NOMO-1 treated with DMSO at 0.1 percent for 48 hours (cell line): ENCODE results near the gene THAP8.
"Not testable (repeated sequence)": the region's sequence is repeated elsewhere in the genome, so short reads cannot be mapped to it uniquely, and the experiment has no call there.

ENCODE experiments used
- DNase-seq: peaks from one replicate; lab custom pipeline; 2025; ENCODE audit not compliant: unreplicated experiment; lab: John Stamatoyannopoulos, UW

Gene THAP8

GRCh38 chr19:36068810-36069499 is 14.9 kb upstream of the THAP8 start:
- DNase-seq: not testable (repeated sequence)

GRCh38 chr19:36067681-36068080 is 13.6 kb upstream of the THAP8 start:
- no peak for DNase-seq

GRCh38 chr19:36064826-36065225 is 10.7 kb upstream of the THAP8 start:
- no peak for DNase-seq

GRCh38 chr19:36061367-36061766 is 7.3 kb upstream of the THAP8 start:
- DNase-seq: no peak

- DNase-seq: no peak
Measured at GRCh38 chr19:36060430-36060829, 6.3 kb upstream of the THAP8 start.

- no peak for DNase-seq
Measured at GRCh38 chr19:36059180-36059910, 5.3 kb upstream of the THAP8 start.

- DNase-seq: no peak
Measured at GRCh38 chr19:36058481-36059179, 4.5 kb upstream of the THAP8 start.

- peak; percentile 96 for DNase-seq
Measured at GRCh38 chr19:36054733-36055686, 925 bp upstream of the THAP8 start, which contains the start of gene WDR62. Gene WDR62, plus strand, starts transcription at chr19:36054897. Its CDS starts 75 bp downstream, at chr19:36054972.

- no peak for DNase-seq
Measured at GRCh38 chr19:36051637-36052036, 2.4 kb downstream of the THAP8 start.

GRCh38 chr19:36051236-36051635 is 2.8 kb downstream of the THAP8 start:
- no peak for DNase-seq

- no peak for DNase-seq
Measured at GRCh38 chr19:36049080-36049698, 4.9 kb downstream of the THAP8 start.

GRCh38 chr19:36047835-36048234 is 6.2 kb downstream of the THAP8 start:
- DNase-seq: no peak

- no peak for DNase-seq
Measured at GRCh38 chr19:36046443-36047050, 7.5 kb downstream of the THAP8 start.

GRCh38 chr19:36043952-36044351 is 10.1 kb downstream of the THAP8 start:
- DNase-seq: no peak

GRCh38 chr19:36041831-36042230 is 12.3 kb downstream of the THAP8 start:
- DNase-seq: no peak

- DNase-seq: not testable (repeated sequence)
Measured at GRCh38 chr19:36041092-36041491, 13.0 kb downstream of the THAP8 start.

- no peak for DNase-seq
Measured at GRCh38 chr19:36040495-36040894, 13.6 kb downstream of the THAP8 start.

GRCh38 chr19:36032251-36033104 is 21.6 kb downstream of the THAP8 start, which contains the start of gene CLIP3:
Gene CLIP3, minus strand, starts transcription at chr19:36032873. Its CDS starts 516 bp downstream, at chr19:36032357.
- no peak for DNase-seq

- DNase-seq: no peak
Measured at GRCh38 chr19:36031308-36031707, 22.8 kb downstream of the THAP8 start.
